ENCODE measurements around the gene BAMBI.

- TF ChIP-seq, protein P1, sequence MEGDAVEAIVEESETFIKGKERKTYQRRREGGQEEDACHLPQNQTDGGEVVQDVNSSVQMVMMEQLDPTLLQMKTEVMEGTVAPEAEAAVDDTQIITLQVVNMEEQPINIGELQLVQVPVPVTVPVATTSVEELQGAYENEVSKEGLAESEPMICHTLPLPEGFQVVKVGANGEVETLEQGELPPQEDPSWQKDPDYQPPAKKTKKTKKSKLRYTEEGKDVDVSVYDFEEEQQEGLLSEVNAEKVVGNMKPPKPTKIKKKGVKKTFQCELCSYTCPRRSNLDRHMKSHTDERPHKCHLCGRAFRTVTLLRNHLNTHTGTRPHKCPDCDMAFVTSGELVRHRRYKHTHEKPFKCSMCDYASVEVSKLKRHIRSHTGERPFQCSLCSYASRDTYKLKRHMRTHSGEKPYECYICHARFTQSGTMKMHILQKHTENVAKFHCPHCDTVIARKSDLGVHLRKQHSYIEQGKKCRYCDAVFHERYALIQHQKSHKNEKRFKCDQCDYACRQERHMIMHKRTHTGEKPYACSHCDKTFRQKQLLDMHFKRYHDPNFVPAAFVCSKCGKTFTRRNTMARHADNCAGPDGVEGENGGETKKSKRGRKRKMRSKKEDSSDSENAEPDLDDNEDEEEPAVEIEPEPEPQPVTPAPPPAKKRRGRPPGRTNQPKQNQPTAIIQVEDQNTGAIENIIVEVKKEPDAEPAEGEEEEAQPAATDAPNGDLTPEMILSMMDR (IDR thresholded peaks at IDR 0.05) = no peak
- no peak for TF ChIP-seq POLR2A (IDR thresholded peaks at IDR 0.05)
Observed at GRCh38 chr10:28716748-28717147, 39.4 kb downstream of the BAMBI start.
